Measurements from ENCODE around the gene PPDPF.
A peak's percentile ranks its signal among the peaks of the same experiment; 100 is the strongest.

The PPDPF gene

DNA sequence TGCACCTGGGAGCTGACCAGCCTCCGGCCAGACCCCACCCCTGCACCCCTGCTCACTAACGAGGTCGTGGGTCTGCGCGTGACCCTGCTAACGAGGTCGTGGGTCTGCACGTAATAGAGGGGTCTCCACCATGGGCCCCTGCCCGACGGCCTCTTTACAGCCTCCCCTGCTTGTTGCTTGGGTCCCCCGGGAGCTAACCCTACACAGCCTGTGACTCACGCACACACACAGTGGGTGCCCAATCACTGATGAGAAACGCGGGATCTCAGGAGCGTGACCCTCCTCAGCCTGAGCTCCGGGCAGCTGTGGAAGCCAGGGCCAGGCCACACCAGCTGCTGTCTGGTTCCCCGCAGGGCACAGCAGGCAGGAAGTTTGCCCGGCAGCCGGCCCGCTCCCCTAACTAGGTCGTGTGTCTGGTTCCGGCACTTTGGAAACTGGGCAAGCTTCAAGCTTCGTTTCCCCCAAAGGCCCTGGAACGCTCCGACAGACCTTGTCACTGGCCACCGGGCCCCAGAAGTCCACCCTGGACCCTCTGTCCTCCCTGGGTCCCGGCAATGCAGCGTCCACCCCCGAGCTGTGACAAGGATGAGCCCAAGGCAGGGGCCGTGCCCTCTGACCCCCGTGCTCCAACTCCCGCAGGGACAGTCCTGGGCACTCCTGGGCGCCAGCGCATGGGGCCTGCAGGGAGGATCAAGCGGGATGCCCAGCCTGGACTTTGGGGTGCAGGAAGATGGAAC, 15.8 kb downstream of the PPDPF start:
- Histone ChIP-seq H3K4me1 (no peaks in the 10 kb centered on the region), H3K4me3 (ENCODE audit: low read depth, low read length) (no peak overlapping the region), H3K4me2 (ENCODE audit: low read length) (no peak overlapping the region), H2AFZ (no peak overlapping the region), H3K36me3 (ENCODE audit: control insufficient read depth, insufficient read depth, low read length) (no peaks in the 10 kb centered on the region), H3K9me3 (ENCODE audit: control insufficient read depth, low read length) (no peaks in the 10 kb centered on the region), H3K27me3 (ENCODE audit: control insufficient read depth, insufficient read depth, low read length) (no peaks in the 10 kb centered on the region), H3K27ac (no peak overlapping the region), H3K9ac (no peak overlapping the region), H3K79me2 (no peaks in the 10 kb centered on the region)
- TF ChIP-seq, protein P1, sequence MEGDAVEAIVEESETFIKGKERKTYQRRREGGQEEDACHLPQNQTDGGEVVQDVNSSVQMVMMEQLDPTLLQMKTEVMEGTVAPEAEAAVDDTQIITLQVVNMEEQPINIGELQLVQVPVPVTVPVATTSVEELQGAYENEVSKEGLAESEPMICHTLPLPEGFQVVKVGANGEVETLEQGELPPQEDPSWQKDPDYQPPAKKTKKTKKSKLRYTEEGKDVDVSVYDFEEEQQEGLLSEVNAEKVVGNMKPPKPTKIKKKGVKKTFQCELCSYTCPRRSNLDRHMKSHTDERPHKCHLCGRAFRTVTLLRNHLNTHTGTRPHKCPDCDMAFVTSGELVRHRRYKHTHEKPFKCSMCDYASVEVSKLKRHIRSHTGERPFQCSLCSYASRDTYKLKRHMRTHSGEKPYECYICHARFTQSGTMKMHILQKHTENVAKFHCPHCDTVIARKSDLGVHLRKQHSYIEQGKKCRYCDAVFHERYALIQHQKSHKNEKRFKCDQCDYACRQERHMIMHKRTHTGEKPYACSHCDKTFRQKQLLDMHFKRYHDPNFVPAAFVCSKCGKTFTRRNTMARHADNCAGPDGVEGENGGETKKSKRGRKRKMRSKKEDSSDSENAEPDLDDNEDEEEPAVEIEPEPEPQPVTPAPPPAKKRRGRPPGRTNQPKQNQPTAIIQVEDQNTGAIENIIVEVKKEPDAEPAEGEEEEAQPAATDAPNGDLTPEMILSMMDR (IDR thresholded peaks at IDR 0.05) = no peak

DNA sequence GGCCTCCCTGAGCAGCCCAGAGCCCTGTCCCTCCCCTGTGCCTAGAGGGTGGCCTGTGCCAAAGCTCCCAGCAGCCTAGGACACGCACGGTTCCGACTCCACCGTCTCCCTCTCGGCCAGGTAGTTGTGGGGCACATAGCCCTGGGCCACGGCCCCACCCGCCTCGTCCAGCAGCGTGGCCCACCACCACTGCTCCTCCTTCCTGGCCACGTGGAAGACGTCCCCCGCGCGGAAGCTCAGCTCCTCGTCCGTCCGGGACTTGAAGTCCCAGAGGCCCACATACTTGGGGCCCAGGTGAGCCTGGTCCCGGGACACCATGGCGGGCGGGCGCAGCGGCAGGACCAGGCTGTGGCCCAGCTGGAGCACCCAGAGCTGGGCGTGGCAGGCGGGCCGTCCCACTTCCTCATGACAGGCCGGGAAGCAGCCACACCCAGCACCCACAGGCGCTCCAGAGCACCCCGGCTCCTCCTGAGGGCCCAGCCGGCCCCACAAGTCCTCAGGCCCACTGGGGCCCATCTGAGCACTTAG, 16.5 kb downstream of the PPDPF start, which contains the start of gene PTK6:
TSS of gene PTK6 (minus strand) at position 380 of the 528 bp plus-strand sequence. CDS start at position 318, 62 bp downstream.
- H3K9me3 ChIP-seq (ENCODE audit: control insufficient read depth, low read length) = no peaks in the 10 kb centered on the region
- H3K4me2 ChIP-seq (ENCODE audit: low read length) = peak within 1 kb of the TSS; percentile 41
- no peaks in the 10 kb centered on the region for H3K4me1 ChIP-seq
- TF ChIP-seq, protein P1 (IDR thresholded peaks at IDR 0.05) = no peak
- H3K9ac ChIP-seq = no peak within 1 kb of the TSS
- no peaks in the 10 kb centered on the region for H3K36me3 ChIP-seq (ENCODE audit: control insufficient read depth, insufficient read depth, low read length)
- H3K27ac ChIP-seq = no peak within 1 kb of the TSS
- no peaks in the 10 kb centered on the region for H3K27me3 ChIP-seq (ENCODE audit: control insufficient read depth, insufficient read depth, low read length)
- H3K79me2 ChIP-seq = no peaks in the 10 kb centered on the region
- peak within 1 kb of the TSS; percentile 31 for H2AFZ ChIP-seq
- H3K4me3 ChIP-seq (ENCODE audit: low read depth, low read length) = peak within 1 kb of the TSS; percentile 19

DNA sequence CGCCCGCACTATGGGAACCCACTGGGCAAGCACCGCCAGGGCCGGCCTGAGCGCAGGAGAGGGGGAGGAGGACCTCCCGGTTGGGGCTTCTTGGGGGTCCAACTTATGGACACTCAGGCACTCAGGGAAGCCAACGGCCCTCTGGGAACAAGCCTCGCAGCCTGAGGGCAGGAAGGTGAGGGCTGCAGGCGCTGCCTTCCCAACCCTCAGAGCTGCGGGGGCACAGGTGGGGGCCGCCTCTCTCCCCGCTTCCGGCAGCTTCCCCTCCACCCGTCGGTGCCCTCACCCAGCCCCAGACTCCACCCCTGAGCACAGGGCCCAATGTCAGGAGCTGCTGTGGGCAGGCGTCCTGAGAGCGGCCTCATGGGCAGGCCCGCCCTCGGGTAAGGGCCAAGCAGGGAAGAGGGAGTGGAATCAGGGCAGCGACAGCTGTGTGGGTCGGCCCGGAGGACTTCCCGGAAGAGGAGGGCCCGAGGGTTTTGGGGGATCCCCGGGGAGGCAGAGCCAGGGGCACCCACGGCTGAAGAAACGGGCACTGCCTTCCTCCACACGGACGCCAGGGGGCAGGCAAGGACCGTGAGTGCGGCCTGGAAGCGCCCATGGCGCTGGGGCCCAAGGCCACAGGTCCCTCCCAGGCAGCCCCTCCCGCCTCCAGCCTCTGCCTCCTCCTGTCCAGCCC, 17.1 kb downstream of the PPDPF start:
- Histone ChIP-seq H3K27ac (no peak overlapping the region), H3K9ac (no peak overlapping the region)

DNA sequence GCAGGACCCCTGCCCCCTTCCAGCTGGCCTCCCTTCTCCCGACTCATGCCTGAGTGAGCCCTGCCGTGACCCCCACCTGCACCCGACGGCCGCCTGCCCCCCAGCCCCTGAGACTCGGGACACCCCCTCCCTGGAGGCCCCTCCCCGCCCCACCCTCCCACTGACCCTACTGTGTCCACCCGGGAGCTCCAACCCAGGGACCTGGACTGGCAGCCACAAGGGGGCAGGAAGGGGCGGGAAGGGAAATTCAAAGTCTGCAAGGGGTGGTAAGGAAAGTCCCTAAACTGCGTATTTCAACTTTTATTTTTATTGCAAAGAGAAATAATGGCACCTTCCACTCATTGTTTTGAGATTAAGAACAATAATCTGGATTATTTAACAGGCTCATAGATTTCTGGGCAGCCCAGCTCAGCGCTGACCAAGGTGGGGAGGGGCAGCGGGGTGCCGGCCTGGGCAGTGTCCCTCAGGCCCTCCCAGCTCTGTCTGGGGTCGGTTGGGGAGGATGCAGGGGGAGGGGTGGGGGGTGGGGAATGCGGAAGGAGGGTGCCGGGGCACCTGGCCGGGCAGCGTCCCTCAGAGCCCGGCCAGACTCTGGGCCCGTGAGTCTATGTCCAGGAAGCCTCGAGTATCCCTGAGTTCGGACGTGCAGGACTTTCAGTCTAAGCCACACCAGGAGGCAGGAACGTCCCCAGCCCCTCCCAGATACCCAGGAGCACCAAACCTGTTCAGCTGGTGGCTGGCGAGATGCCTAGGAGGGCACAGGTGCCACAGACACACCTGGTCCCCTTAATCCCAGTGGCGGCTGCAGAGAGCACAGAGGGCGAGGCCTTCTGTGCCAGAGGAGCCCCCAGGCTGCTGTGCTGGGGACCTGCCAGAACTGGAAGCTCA, 17.9 kb downstream of the PPDPF start:
- Histone ChIP-seq H3K36me3 (ENCODE audit: control insufficient read depth, insufficient read depth, low read length) (no peaks in the 10 kb centered on the region), H3K4me1 (no peaks in the 10 kb centered on the region), H3K27me3 (ENCODE audit: control insufficient read depth, insufficient read depth, low read length) (no peaks in the 10 kb centered on the region), H3K9ac (no peak overlapping the region), H2AFZ (peak overlapping the region; percentile 53), H3K9me3 (ENCODE audit: control insufficient read depth, low read length) (no peaks in the 10 kb centered on the region), H3K79me2 (no peaks in the 10 kb centered on the region), H3K4me3 (ENCODE audit: low read depth, low read length) (no peak overlapping the region), H3K4me2 (ENCODE audit: low read length) (peak overlapping the region; percentile 41), H3K27ac (no peak overlapping the region)
- TF ChIP-seq, protein P1 (IDR thresholded peaks at IDR 0.05) = no peak

More for the DNA sequence above, 17.1 kb downstream of the PPDPF start:
- no peaks in the 10 kb centered on the region for H3K27me3 ChIP-seq (ENCODE audit: control insufficient read depth, insufficient read depth, low read length)
- H3K4me1 ChIP-seq = no peaks in the 10 kb centered on the region
- H3K79me2 ChIP-seq = no peaks in the 10 kb centered on the region
- peak overlapping the region; percentile 19 for H3K4me3 ChIP-seq (ENCODE audit: low read depth, low read length)
- H3K36me3 ChIP-seq (ENCODE audit: control insufficient read depth, insufficient read depth, low read length) = no peaks in the 10 kb centered on the region
- peak overlapping the region; percentile 41 for H3K4me2 ChIP-seq (ENCODE audit: low read length)
- H2AFZ ChIP-seq = peak overlapping the region; percentile 31
- TF ChIP-seq, protein P1 (IDR thresholded peaks at IDR 0.05) = peak; percentile 92
- H3K9me3 ChIP-seq (ENCODE audit: control insufficient read depth, low read length) = no peaks in the 10 kb centered on the region
